ENCODE measurements around the gene PIP5KL1.
A peak's percentile ranks its signal among the peaks of the same experiment; 100 is the strongest.

The PIP5KL1 gene

DNA sequence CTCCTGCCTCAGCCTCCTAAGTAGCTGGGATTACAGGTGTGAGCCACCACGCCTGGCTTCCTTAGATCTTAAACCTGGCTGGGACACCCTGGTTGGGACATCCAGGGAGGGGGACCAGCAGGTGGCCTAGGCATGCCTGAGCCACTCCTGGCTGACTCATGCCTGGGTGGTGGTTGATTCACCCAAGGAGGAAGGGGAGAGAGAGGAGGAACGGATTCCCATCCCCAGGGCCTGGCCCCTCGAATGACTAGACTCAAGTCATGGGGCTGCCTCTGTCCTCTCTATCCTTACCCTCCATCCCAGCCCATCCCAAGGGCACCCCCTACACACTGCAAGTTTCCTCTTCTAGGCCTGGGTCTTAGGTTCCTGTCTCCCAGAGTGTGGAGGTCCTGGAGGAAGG, 37.5 kb upstream of the PIP5KL1 start:
- no peak for DNase-seq

- no peak for DNase-seq
Observed at GRCh38 chr9:127967151-127967809, 36.7 kb upstream of the PIP5KL1 start.

DNA sequence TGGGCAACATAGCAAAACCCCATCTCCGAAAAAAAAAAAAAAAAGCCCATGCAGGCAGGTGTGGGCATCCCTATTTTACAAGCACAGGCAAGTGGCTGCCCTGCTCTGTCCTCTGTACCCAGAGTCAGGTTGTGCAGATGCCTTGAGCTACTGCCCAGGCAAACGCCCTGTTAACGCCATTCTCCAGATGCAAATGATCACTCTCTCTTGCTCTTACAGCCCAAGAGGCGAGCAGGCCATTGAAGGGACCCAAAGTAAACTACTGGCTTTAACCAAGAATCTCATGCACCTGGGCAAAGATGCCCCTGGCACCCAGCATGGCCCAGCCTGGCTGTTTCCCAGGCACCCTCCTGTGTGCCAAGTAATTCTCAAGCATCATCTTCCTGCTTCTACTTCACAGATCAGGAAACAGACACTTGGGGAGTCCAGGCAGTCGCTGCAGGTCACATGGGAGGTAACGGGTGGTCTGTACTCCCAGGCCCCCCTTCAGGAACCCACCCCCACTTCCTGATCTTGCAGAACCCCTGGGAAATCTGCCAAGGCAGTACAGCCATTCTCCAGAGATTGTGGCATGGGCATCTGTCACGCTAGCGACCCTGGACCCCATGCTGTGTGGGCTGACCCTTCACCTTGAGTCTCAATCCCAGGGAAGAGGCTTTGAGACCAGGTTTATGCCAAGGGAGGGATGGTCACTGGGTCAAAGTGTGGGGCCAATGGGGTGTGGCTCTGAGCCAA, 36.0 kb upstream of the PIP5KL1 start:
- DNase-seq, result no peak

DNA sequence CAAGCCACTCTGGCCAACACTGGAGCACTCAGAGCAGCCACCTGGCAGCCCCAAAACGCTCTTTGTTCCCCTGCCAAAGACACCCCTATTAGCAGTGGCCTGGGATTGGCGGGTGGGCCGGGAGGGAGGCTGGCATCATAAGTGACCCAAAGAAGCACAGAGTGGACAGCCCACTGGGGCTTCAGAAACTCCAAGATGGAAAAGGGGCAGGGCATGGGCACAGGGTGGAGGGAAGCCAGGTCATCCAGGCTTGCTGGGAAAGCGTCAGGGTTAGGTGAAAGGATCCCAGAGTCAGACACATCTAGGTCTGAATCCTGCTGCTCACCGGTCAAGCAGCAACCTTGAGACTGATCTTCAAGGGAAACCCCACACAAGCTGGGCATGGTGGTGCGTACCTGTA, 35.4 kb upstream of the PIP5KL1 start:
- no peak for DNase-seq

GRCh38 chr9:127963359-127964064, 32.9 kb upstream of the PIP5KL1 start:
- no peak for DNase-seq

GRCh38 chr9:127963041-127963358, 32.4 kb upstream of the PIP5KL1 start:
- DNase-seq, result no peak

GRCh38 chr9:127962278-127962677, 31.7 kb upstream of the PIP5KL1 start:
- no peak for DNase-seq

DNA sequence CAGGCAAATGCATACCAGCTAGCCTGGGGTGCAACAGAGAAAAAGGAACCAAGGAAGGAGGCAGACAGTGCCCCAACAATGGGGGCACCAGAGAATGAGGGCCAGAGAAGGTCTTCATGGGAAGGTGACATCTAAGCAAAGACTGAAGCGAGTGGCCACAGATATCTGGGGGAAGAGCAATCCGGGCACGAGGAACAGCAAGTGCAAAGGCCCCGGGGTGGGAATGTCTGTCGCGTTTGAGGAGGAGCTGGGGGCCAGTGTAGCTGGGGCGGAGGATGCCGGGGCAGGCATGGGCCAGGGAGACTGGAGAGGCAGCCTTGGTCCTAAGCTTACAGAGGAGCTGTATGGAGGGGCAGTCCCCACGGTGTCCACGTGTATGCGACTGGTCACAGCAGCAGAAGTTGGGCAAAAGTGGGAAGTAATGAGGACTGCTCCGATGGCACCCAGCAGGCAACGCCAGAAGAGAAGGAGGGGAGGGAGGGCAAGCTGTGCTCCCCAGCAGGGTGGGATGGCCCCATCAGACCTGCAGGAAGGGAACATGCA, 31.1 kb upstream of the PIP5KL1 start:
- DNase-seq, result no peak

DNA sequence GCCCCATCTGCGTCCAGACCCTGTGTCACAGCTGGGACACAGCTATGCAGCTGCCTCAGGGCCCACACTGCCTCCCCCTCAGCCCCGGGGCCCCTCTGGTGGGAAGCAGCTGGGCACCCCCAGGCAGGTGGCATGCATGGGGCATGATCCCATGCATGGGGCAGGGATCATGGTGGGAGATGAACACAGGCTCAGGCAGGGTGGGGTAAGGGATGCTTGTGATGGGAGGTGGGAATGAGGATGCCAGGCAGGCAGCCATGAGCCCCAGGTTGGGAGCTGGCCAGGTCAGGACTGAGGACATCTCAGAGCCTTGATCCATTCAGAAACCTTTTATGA, 30.5 kb upstream of the PIP5KL1 start:
- no peak for DNase-seq

- no peak for DNase-seq
Observed at GRCh38 chr9:127960410-127961154, 30.0 kb upstream of the PIP5KL1 start.

DNA sequence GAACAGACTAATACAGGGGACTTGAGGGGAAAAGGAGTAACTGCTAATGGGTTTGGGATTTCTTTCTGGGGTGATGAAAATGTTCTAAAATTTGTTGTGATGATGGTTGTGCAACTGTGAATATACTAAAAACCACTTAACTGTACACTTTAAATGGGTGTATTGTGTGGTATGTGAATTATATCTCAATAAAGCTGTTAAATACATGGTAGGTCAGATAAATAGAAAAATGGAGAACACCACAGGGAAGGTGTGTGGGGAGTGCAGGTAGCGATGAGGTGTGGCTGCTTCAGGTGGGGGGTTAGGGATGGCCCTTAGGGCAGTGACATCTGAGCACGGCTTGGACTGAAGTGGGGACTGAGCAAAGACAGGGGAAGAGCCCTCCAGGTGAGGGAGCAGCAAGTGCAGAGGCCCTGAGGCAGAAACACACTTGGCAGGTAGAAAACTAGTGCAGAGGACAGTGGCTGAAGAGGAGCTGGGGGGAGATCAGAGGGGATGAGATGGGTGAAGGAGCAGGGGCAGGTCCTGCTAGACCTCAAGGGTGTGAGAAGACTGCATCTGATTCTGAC, 29.3 kb upstream of the PIP5KL1 start:
- DNase-seq, result no peak

- DNase-seq, result no peak
Observed at GRCh38 chr9:127959398-127959797, 28.8 kb upstream of the PIP5KL1 start.

GRCh38 chr9:127958728-127959127, 28.2 kb upstream of the PIP5KL1 start:
- no peak for DNase-seq

- DNase-seq, result peak; percentile 6
Observed at GRCh38 chr9:127955294-127956015, 24.9 kb upstream of the PIP5KL1 start.

GRCh38 chr9:127954831-127955293, 24.3 kb upstream of the PIP5KL1 start:
- DNase-seq, result no peak

GRCh38 chr9:127953768-127954505, 23.4 kb upstream of the PIP5KL1 start:
- no peak for DNase-seq

GRCh38 chr9:127953154-127953553, 22.6 kb upstream of the PIP5KL1 start:
- no peak for DNase-seq

- DNase-seq, result no peak
Observed at GRCh38 chr9:127950513-127951289, 20.1 kb upstream of the PIP5KL1 start.

- no peak for DNase-seq
Observed at GRCh38 chr9:127949827-127950512, 19.4 kb upstream of the PIP5KL1 start.

Data from MV-4-11 (cell line).